Measurements from ENCODE around the gene ZNF57.
"Not testable (repeated sequence)": the region's sequence is repeated elsewhere in the genome, so short reads cannot be mapped to it uniquely, and the experiment has no call there.

The ZNF57 gene

GRCh38 chr19:2952953-2953481, 52.3 kb downstream of the ZNF57 start:
- DNase-seq (ENCODE audit: low read depth, low spot score) = no peak

GRCh38 chr19:2957160-2957559, 56.4 kb downstream of the ZNF57 start:
- DNase-seq (ENCODE audit: low read depth, low spot score) = no peak

- DNase-seq (ENCODE audit: low read depth, low spot score) = no peak
These were observed 59.4 kb downstream of the ZNF57 start for GRCh38 chr19:2960120-2960519.

GRCh38 chr19:2962018-2962670, 61.4 kb downstream of the ZNF57 start:
- DNase-seq (ENCODE audit: low read depth, low spot score) = peak; percentile 70

GRCh38 chr19:2963122-2963521, 62.4 kb downstream of the ZNF57 start:
- no peak for DNase-seq (ENCODE audit: low read depth, low spot score)

GRCh38 chr19:2963631-2964030, 62.9 kb downstream of the ZNF57 start:
- not testable (repeated sequence) for DNase-seq (ENCODE audit: low read depth, low spot score)

GRCh38 chr19:2964874-2965273, 64.1 kb downstream of the ZNF57 start:
- DNase-seq (ENCODE audit: low read depth, low spot score) = no peak

GRCh38 chr19:2967972-2968371, 67.2 kb downstream of the ZNF57 start:
- no peak for DNase-seq (ENCODE audit: low read depth, low spot score)

Measured in smooth muscle cell of the brain vasculature (primary cell).